Activated T-cell treated with anti-CD3 and anti-CD28 coated beads for 1 hour (primary cell): Measurements from ENCODE around the gene SLC35F5.
"Not testable (repeated sequence)": the region's sequence is repeated elsewhere in the genome, so short reads cannot be mapped to it uniquely, and the experiment has no call there.

Experiments used
- DNase-seq: peaks from one replicate; pipeline ENCODE4 v3.0.0-alpha.2; 2020; ENCODE audit warnings: low read depth

Gene SLC35F5

GRCh38 chr2:113697516-113697915 lies 58.9 kb downstream of the SLC35F5 start:
- no peak for DNase-seq

- no peak for DNase-seq
These were observed 62.0 kb downstream of the SLC35F5 start for GRCh38 chr2:113694438-113694837.

- DNase-seq, result no peak
These were observed 63.6 kb downstream of the SLC35F5 start for GRCh38 chr2:113692698-113693428.

GRCh38 chr2:113690871-113691270 lies 65.6 kb downstream of the SLC35F5 start:
- DNase-seq, result not testable (repeated sequence)

GRCh38 chr2:113686537-113686936 lies 69.9 kb downstream of the SLC35F5 start:
- no peak for DNase-seq

GRCh38 chr2:113685471-113685870 lies 71.0 kb downstream of the SLC35F5 start:
- DNase-seq, result no peak

- no peak for DNase-seq
These were observed 77.0 kb downstream of the SLC35F5 start for GRCh38 chr2:113679457-113679856.

- DNase-seq, result no peak
These were observed 79.1 kb downstream of the SLC35F5 start for GRCh38 chr2:113677330-113677729.

GRCh38 chr2:113676623-113677266 lies 79.7 kb downstream of the SLC35F5 start:
- DNase-seq, result no peak

- no peak for DNase-seq
These were observed 80.6 kb downstream of the SLC35F5 start for GRCh38 chr2:113675875-113676274.

GRCh38 chr2:113672326-113672932 lies 84.0 kb downstream of the SLC35F5 start:
- DNase-seq, result no peak

GRCh38 chr2:113669013-113669412 lies 87.4 kb downstream of the SLC35F5 start:
- DNase-seq, result not testable (repeated sequence)

GRCh38 chr2:113664761-113665533 lies 91.5 kb downstream of the SLC35F5 start:
- DNase-seq, result not testable (repeated sequence)

- not testable (repeated sequence) for DNase-seq
These were observed 93.0 kb downstream of the SLC35F5 start for GRCh38 chr2:113663285-113664060.
